OCI-LY1 (cell line): ENCODE results near the gene HLA-A.

Source experiments
- H2AFZ ChIP-seq: fragments of 200-600 bp; sonication (generic), shearing (Covaris generic); 2 replicates; pipeline ENCODE4 v1.6.0; 2014; ENCODE audit warnings: antibody characterized with exemption, mild to moderate bottlenecking, low read length
- H3F3A ChIP-seq: fragments of 200-600 bp; sonication (generic), shearing (Covaris generic); 2 replicates; pipeline ENCODE4 v1.6.0; 2014; ENCODE audit warnings: mild to moderate bottlenecking, antibody characterized with exemption, low read length, moderate library complexity; ENCODE audit not compliant: insufficient read depth
- H3K27ac ChIP-seq: fragments of 200-600 bp; sonication (generic); 2 replicates; pipeline ENCODE4 v1.5.1; 2014; ENCODE audit warnings: low read length, mixed run types, mild to moderate bottlenecking, low read depth; ENCODE audit not compliant: poor library complexity, severe bottlenecking
- H3K27me3 ChIP-seq: fragments of 200-600 bp; sonication (generic); 2 replicates; pipeline ENCODE4 v1.6.0; 2014; ENCODE audit warnings: antibody characterized with exemption, mild to moderate bottlenecking, low read length, moderate library complexity; ENCODE audit not compliant: insufficient read depth
- H3K36me3 ChIP-seq: fragments of 200-600 bp; sonication (generic); 2 replicates; pipeline ENCODE4 v1.6.1; 2014; ENCODE audit warnings: mild to moderate bottlenecking, antibody characterized with exemption, low read length, moderate library complexity, mixed read lengths; ENCODE audit not compliant: insufficient read depth
- H3K4me1 ChIP-seq: fragments of 200-600 bp; sonication (generic); 2 replicates; pipeline ENCODE4 v1.5.1; 2014; ENCODE audit warnings: mild to moderate bottlenecking, low read length, moderate library complexity; ENCODE audit not compliant: insufficient read depth, severe bottlenecking
- H3K4me2 ChIP-seq: fragments of 200-600 bp; sonication (generic), shearing (Covaris generic); 2 replicates; pipeline ENCODE4 v1.6.1; 2014; ENCODE audit warnings: low read length
- H3K4me3 ChIP-seq: fragments of 200-600 bp; sonication (generic); 2 replicates; pipeline ENCODE4 v1.5.1; 2014; ENCODE audit warnings: low read length, low read depth, mild to moderate bottlenecking, mixed read lengths; ENCODE audit not compliant: poor library complexity, severe bottlenecking
- H3K79me2 ChIP-seq: fragments of 200-600 bp; shearing (Covaris generic); 2 replicates; pipeline ENCODE4 v1.6.1; 2016; ENCODE audit warnings: mixed run types, low read length, mixed read lengths; ENCODE audit not compliant: insufficient read depth
- H3K9ac ChIP-seq: fragments of 200-600 bp; sonication (generic), shearing (Covaris generic); 2 replicates; pipeline ENCODE4 v1.6.1; 2014; ENCODE audit warnings: mild to moderate bottlenecking, low read length, mixed read lengths
- H3K9me2 ChIP-seq: fragments of 200-600 bp; sonication (generic), shearing (Covaris generic); 2 replicates; pipeline ENCODE4 v1.6.1; 2014; ENCODE audit warnings: low read depth, mild to moderate bottlenecking, low read length, mixed read lengths
- H3K9me3 ChIP-seq: fragments of 200-600 bp; shearing (Covaris generic); 2 replicates; pipeline ENCODE4 v1.6.1; 2014; ENCODE audit warnings: low read length, mixed read lengths
- H4K20me1 ChIP-seq: fragments of 200-600 bp; sonication (generic), shearing (Covaris generic); 2 replicates; pipeline ENCODE4 v1.6.0; 2016; ENCODE audit warnings: mild to moderate bottlenecking, low read length; ENCODE audit not compliant: insufficient read depth
- CTCF ChIP-seq: fragments of 200-600 bp; sonication (generic), shearing (Covaris generic); IDR thresholded peaks from 2 replicates; pipeline ENCODE4 v1.5.1; 2017; ENCODE audit warnings: mild to moderate bottlenecking, antibody characterized with exemption, low read length, moderate library complexity, mixed read lengths
- EZH2 ChIP-seq: fragments of 200-600 bp; sonication (generic), shearing (Covaris generic); IDR thresholded peaks from 2 replicates; pipeline ENCODE4 v1.8.0; 2017; ENCODE audit warnings: borderline replicate concordance, mixed run types, mild to moderate bottlenecking, antibody characterized with exemption, low read length, moderate library complexity, mixed read lengths

Gene HLA-A

GRCh38 chr6:29941916-29942274, 437 bp upstream of the HLA-A start:
- no peaks in the 10 kb centered on the region for H3K79me2 ChIP-seq
- H3K9ac ChIP-seq = peak overlapping the region; percentile 78
- TF ChIP-seq CTCF (no peak), EZH2 (no peak)
- no peaks in the 10 kb centered on the region for H4K20me1 ChIP-seq
- no peaks in the 10 kb centered on the region for H3F3A ChIP-seq
- H3K9me3 ChIP-seq = no peaks in the 10 kb centered on the region
- peaks cover 16% of the 10 kb centered on the region for H3K36me3 ChIP-seq
- H3K27ac ChIP-seq = no peak overlapping the region
- H2AFZ ChIP-seq = peak overlapping the region; percentile 34; the same call in 1 of the 2 replicates
- H3K4me2 ChIP-seq = peak overlapping the region; percentile 90
- no peaks in the 10 kb centered on the region for H3K27me3 ChIP-seq
- H3K9me2 ChIP-seq = no peaks in the 10 kb centered on the region
- H3K4me3 ChIP-seq = peak overlapping the region; percentile 86
- peaks cover 21% of the 10 kb centered on the region for H3K4me1 ChIP-seq

- TF ChIP-seq EZH2 = no peak
- no peak for TF ChIP-seq CTCF
- Histone ChIP-seq H2AFZ (no peak overlapping the region), H3K27ac (no peak overlapping the region), H3K4me3 (peak overlapping the region; percentile 86), H3K27me3 (no peaks in the 10 kb centered on the region), H3F3A (no peaks in the 10 kb centered on the region), H3K9me3 (no peaks in the 10 kb centered on the region), H3K9me2 (no peaks in the 10 kb centered on the region), H3K4me1 (peaks cover 21% of the 10 kb centered on the region), H3K36me3 (peaks cover 17% of the 10 kb centered on the region), H3K79me2 (no peaks in the 10 kb centered on the region), H4K20me1 (no peaks in the 10 kb centered on the region), H3K4me2 (peak overlapping the region; percentile 90), H3K9ac (peak overlapping the region; percentile 78)
These were observed 978 bp downstream of the HLA-A start for GRCh38 chr6:29943053-29943966.

- Histone ChIP-seq H3K9ac (no peak overlapping the region), H3F3A (no peaks in the 10 kb centered on the region), H3K36me3 (peaks cover 20% of the 10 kb centered on the region), H3K79me2 (no peaks in the 10 kb centered on the region), H3K27me3 (no peaks in the 10 kb centered on the region), H3K9me2 (no peaks in the 10 kb centered on the region), H2AFZ (no peak overlapping the region), H3K4me3 (no peak overlapping the region), H3K27ac (no peak overlapping the region), H4K20me1 (no peaks in the 10 kb centered on the region), H3K4me1 (peaks cover 21% of the 10 kb centered on the region), H3K9me3 (no peaks in the 10 kb centered on the region), H3K4me2 (no peak overlapping the region)
- TF ChIP-seq CTCF = no peak
- no peak for TF ChIP-seq EZH2
These were observed 3.0 kb downstream of the HLA-A start for GRCh38 chr6:29945281-29945820.
